HCT116 (cell line): ENCODE data around the gene FAM83D. TPM values are rescaled to one million over a fixed set of nuclear protein-coding genes. Genes with fewer than 3 reads are reported as not detected.

ENCODE experiments used
- ATAC-seq: fragments of 200-7000 bp; cut with Tn5 transposase; 2 replicates; pipeline ENCODE4 v1.9.1; 2020; ENCODE audit warnings: mild to moderate bottlenecking, moderate library complexity
- BruUV-seq: library from RNA; stranded (reverse); fragments of 400-500 nt; replicated peaks from 2 replicates; lab custom pipeline; 2021; lab: Mats Ljungman, UMichigan
- CTCF ChIA-PET: fragments of 300-600 bp; sonication (Branson Sonifier 250); formaldehyde crosslinking; loops from one replicate; lab custom pipeline; 2021; ENCODE audit warnings: antibody characterized with exemption; lab: Charles Lee
- POLR2A ChIA-PET: fragments of 300-600, 350-600 bp; sonication (Branson Sonifier 250); formaldehyde crosslinking; loops from one replicate; lab custom pipeline; 2021; ENCODE audit warnings: antibody characterized with exemption; lab: Charles Lee
- RAD21 ChIA-PET, 2 experiments: fragments of 300-600 bp; sonication (Branson Sonifier 250); formaldehyde crosslinking; loops; one replicate each; lab custom pipeline; 2023; ENCODE audit warnings: low total read pairs in 2 of 2; ENCODE audit not compliant: uncharacterized antibody in 2 of 2, unreplicated experiment in 2 of 2, low non-redundant PET in 1 of 2; lab: Charles Lee
- DNase-seq: peaks from one replicate; pipeline ENCODE4 v3.0.0-alpha.2; 2010; ENCODE audit warnings: low read depth, low spot score
- H2AFZ ChIP-seq: fragments of 200-600 bp; shearing (Covaris generic), sonication (generic); 2 replicates; pipeline ENCODE4 v1.6.1; 2017; ENCODE audit warnings: low read depth, mixed run types, mixed read lengths, antibody characterized with exemption, low read length; ENCODE audit not compliant: poor library complexity, severe bottlenecking
- H3K27ac ChIP-seq: 2 replicates; pipeline ENCODE4 v1.5.1; 2012; ENCODE audit warnings: low read depth, low read length
- H3K27me3 ChIP-seq: fragments of 200-600 bp; sonication (generic); 2 replicates; pipeline ENCODE4 v1.6.1; 2016; ENCODE audit warnings: mixed run types, low read length, mixed read lengths; ENCODE audit not compliant: insufficient read depth
- H3K36me3 ChIP-seq, 2 experiments: fragments of 200-500 bp in 1 of 2; fragments of 200-600 bp in 1 of 2; sonication (Bioruptor generic) in 1 of 2; sonication (generic) in 1 of 2; 2 replicates each; pipeline versions ENCODE4 v1.5.1 to v1.6.1; 2014 to 2016; ENCODE audit warnings: low read length in 2 of 2, inconsistent platforms in 1 of 2, mixed read lengths in 1 of 2, mixed run types in 1 of 2; ENCODE audit not compliant: insufficient read depth in 2 of 2, control insufficient read depth in 1 of 2
- H3K4me1 ChIP-seq, 2 experiments: fragments of 200-600 bp in 1 of 2; sonication (generic) in 1 of 2; 2 replicates each; pipeline versions ENCODE4 v1.5.1 to v1.6.1; 2012 to 2017; ENCODE audit warnings: low read length in 2 of 2, inconsistent platforms in 1 of 2, mild to moderate bottlenecking in 1 of 2, mixed read lengths in 1 of 2, mixed run types in 1 of 2, moderate library complexity in 1 of 2; ENCODE audit not compliant: insufficient read depth in 2 of 2, control insufficient read depth in 1 of 2
- H3K4me2 ChIP-seq: fragments of 200-600 bp; sonication (generic); 2 replicates; pipeline ENCODE4 v1.6.1; 2017; ENCODE audit warnings: mixed run types, low read length, mixed read lengths
- H3K4me3 ChIP-seq, 2 experiments: fragments of 200-600 bp in 1 of 2; sonication (generic) in 1 of 2; replicated peaks in 1 of 2; 2 replicates each; pipeline ENCODE4 v1.5.1; 2011 to 2016; ENCODE audit warnings: low read length in 2 of 2, control low read depth in 1 of 2, low read depth in 1 of 2, mild to moderate bottlenecking in 1 of 2, mixed read lengths in 1 of 2, mixed run types in 1 of 2
- H3K79me2 ChIP-seq: fragments of 200-600 bp; sonication (generic); 2 replicates; pipeline ENCODE4 v1.6.1; 2017; ENCODE audit warnings: mild to moderate bottlenecking, mixed run types, low read length, moderate library complexity, mixed read lengths; ENCODE audit not compliant: insufficient read depth
- H3K9ac ChIP-seq: fragments of 200-600 bp; sonication (generic); 2 replicates; pipeline ENCODE4 v1.6.1; 2016; ENCODE audit warnings: low read length, mixed read lengths
- H3K9me2 ChIP-seq: fragments of 200-600 bp; sonication (generic), shearing (Covaris generic); 2 replicates; pipeline ENCODE4 v1.6.1; 2017; ENCODE audit warnings: mixed run types, mild to moderate bottlenecking, moderate library complexity; ENCODE audit not compliant: insufficient read depth
- H3K9me3 ChIP-seq, 2 experiments: fragments of 200-500 bp in 1 of 2; fragments of 200-600 bp in 1 of 2; sonication (Bioruptor generic) in 1 of 2; sonication (generic) in 1 of 2; 2 replicates each; pipeline ENCODE4 v1.6.1; 2014 to 2017; ENCODE audit warnings: low read length in 2 of 2, mixed read lengths in 2 of 2, inconsistent platforms in 1 of 2, low read depth in 1 of 2, mild to moderate bottlenecking in 1 of 2, mixed run types in 1 of 2, moderate library complexity in 1 of 2; ENCODE audit not compliant: control insufficient read depth in 1 of 2, insufficient read depth in 1 of 2
- H4K20me1 ChIP-seq: fragments of 200-600 bp; sonication (generic), shearing (Covaris generic); 2 replicates; pipeline ENCODE4 v1.6.1; 2017; ENCODE audit warnings: mixed run types, mild to moderate bottlenecking, moderate library complexity; ENCODE audit not compliant: insufficient read depth
- CBX3 ChIP-seq: IDR thresholded peaks from 2 replicates; pipeline ENCODE4 v1.6.1; 2012; ENCODE audit warnings: low read depth
- CTCF ChIP-seq, 3 experiments: fragments of 200-600 bp in 1 of 3; sonication (generic) in 1 of 3; IDR thresholded peaks in 2 of 3; conservative IDR thresholded peaks in 1 of 3; 2 replicates each; pipeline ENCODE4 v1.5.1; 2012 to 2017; ENCODE audit warnings: low read depth in 2 of 3, low read length in 2 of 3, antibody characterized with exemption in 1 of 3, borderline replicate concordance in 1 of 3, control low read depth in 1 of 3, mild to moderate bottlenecking in 1 of 3, mixed read lengths in 1 of 3, mixed run types in 1 of 3, moderate library complexity in 1 of 3; ENCODE audit not compliant: insufficient read depth in 1 of 3
- ELF1 ChIP-seq: IDR thresholded peaks from 2 replicates; pipeline ENCODE4 v1.6.1; 2012; ENCODE audit warnings: low read depth, borderline replicate concordance
- EZH2phosphoT487 ChIP-seq: fragments of 200-600 bp; IDR thresholded peaks from 2 replicates; pipeline ENCODE4 v1.6.1; 2018; ENCODE audit warnings: antibody characterized with exemption, borderline replicate concordance
- JUND ChIP-seq: IDR thresholded peaks from 2 replicates; pipeline ENCODE4 v1.6.1; 2012
- SIN3A ChIP-seq: IDR thresholded peaks from 2 replicates; pipeline ENCODE4 v1.6.1; 2012; ENCODE audit warnings: low read depth
- SP1 ChIP-seq: IDR thresholded peaks from 2 replicates; pipeline ENCODE4 v1.6.1; 2012; ENCODE audit warnings: low read depth
- SRF ChIP-seq: IDR thresholded peaks from 2 replicates; pipeline ENCODE4 v1.6.1; 2012; ENCODE audit warnings: low read depth
- ZBTB33 ChIP-seq: IDR thresholded peaks from 2 replicates; pipeline ENCODE4 v1.6.1; 2011; ENCODE audit warnings: mild to moderate bottlenecking, low read length, moderate library complexity; ENCODE audit not compliant: insufficient replicate concordance; ENCODE audit errors: extremely low read depth
- ZFX ChIP-seq: fragments of 450-650 bp; IDR thresholded peaks from 2 replicates; pipeline ENCODE4 v1.6.1; 2017
- ZNF274 ChIP-seq: fragments of 200-500 bp; sonication (Bioruptor generic); IDR thresholded peaks from 2 replicates; pipeline ENCODE4 v1.6.1; 2014; ENCODE audit warnings: mild to moderate bottlenecking, low read depth, low read length, inconsistent platforms
- intact Hi-C: fragments of 100-400 bp; cut with micrococcal nuclease; formaldehyde crosslinking; loops from 2 replicates; pipeline ENCODE4 v1.10.0; 2022
- total RNA-seq: library from RNA; stranded (reverse); gene quantifications from one replicate; pipeline ENCODE4 v1.2.1, GENCODE V29; 2021; ENCODE audit not compliant: unreplicated experiment

Gene FAM83D
- total RNA-seq, 1 experiment from 2014 or later, result 51.1 TPM

GRCh38 chr20:38957235-38957876, 31.1 kb downstream of the FAM83D start:
- no peak for TF ChIP-seq CTCF (IDR thresholded peaks at IDR 0.05 in 2 of 3, conservative IDR thresholded peaks at IDR 0.05 in 1 of 3; ENCODE audit: borderline replicate concordance in 1 of 3, insufficient read depth in 1 of 3, low read depth in 2 of 3, low read length in 2 of 3)
- TF ChIP-seq EZH2phosphoT487, result no peak
- Histone ChIP-seq H3K9me2 (no peaks in the 10 kb centered on the region), H3K4me3 (no peak overlapping the region), H3K79me2 (peaks cover under 1% of the 10 kb centered on the region), H3K9me3 (no peaks in the 10 kb centered on the region), H4K20me1 (no peaks in the 10 kb centered on the region), H2AFZ (no peak overlapping the region), H3K27ac (no peak overlapping the region), H3K9ac (no peak overlapping the region), H3K27me3 (no peaks in the 10 kb centered on the region), H3K4me2 (no peak overlapping the region), H3K4me1 (peaks cover 7 to 11% of the 10 kb centered on the region in 2 experiments), H3K36me3 (peaks cover 10 to 15% of the 10 kb centered on the region in 2 experiments; a peak in 3 of 4 replicates)
- RAD21 ChIA-PET, result no interaction called here
- no TSS peak for BruUV-seq
- DNase-seq (no peak), ATAC-seq (no peak)
- CTCF ChIA-PET, result interaction anchor here (1.7 kb wide), 1 partner anchor 31 kb away, joined by 4 read pairs; the partner anchor contains the start of gene FAM83D
- intact Hi-C loops, result no loop called here
- POLR2A ChIA-PET, result no interaction called here

GRCh38 chr20:38957915-38958485, 31.8 kb downstream of the FAM83D start:
- POLR2A ChIA-PET, result no interaction called here
- intact Hi-C loops, result no loop called here
- CTCF ChIA-PET, result interaction anchor here (1.7 kb wide), 1 partner anchor 32 kb away, joined by 4 read pairs; the partner anchor contains the start of gene FAM83D
- TF ChIP-seq SP1 (no peak), CBX3 (no peak), ZNF274 (no peak), SRF (no peak), ZFX (no peak), ELF1 (no peak), SIN3A (no peak), JUND (no peak), ZBTB33 (no peak), CTCF (IDR thresholded peaks at IDR 0.05 in 2 of 3, conservative IDR thresholded peaks at IDR 0.05 in 1 of 3; ENCODE audit: borderline replicate concordance in 1 of 3, insufficient read depth in 1 of 3, low read depth in 2 of 3, low read length in 2 of 3) (no peak)

More at GRCh38 chr20:38957915-38958485, 31.8 kb downstream of the FAM83D start:
- RAD21 ChIA-PET, result no interaction called here
- Histone ChIP-seq H3K4me1 (peaks cover 7 to 12% of the 10 kb centered on the region in 2 experiments), H3K27me3 (no peaks in the 10 kb centered on the region), H3K36me3 (peaks cover 5 to 9% of the 10 kb centered on the region in 2 experiments; a peak in 3 of 4 replicates), H4K20me1 (no peaks in the 10 kb centered on the region), H3K9me2 (no peaks in the 10 kb centered on the region), H3K79me2 (peaks cover 7% of the 10 kb centered on the region), H3K4me2 (no peak overlapping the region), H2AFZ (no peak overlapping the region), H3K4me3 (no peak overlapping the region), H3K27ac (no peak overlapping the region), H3K9me3 (no peaks in the 10 kb centered on the region), H3K9ac (no peak overlapping the region)
- no peak for DNase-seq
- no peak for ATAC-seq
- no TSS peak for BruUV-seq
